HEK293 (cell line): Measurements from ENCODE around the gene CSPG4.

Experiments
- ZNF530 ChIP-seq: fragments of 450-650 bp; formaldehyde crosslinking; IDR thresholded peaks from 2 replicates; pipeline ENCODE4 v1.5.1; 2016; ENCODE audit warnings: low read depth, missing biosample characterization, missing genetic modification characterization
- TF ChIP-seq, protein P1 (sequence below): fragments of 450-650 bp; formaldehyde crosslinking; IDR thresholded peaks from 2 replicates; pipeline ENCODE4 v1.5.1; 2016; ENCODE audit warnings: missing biosample characterization, missing genetic modification characterization
- TF ChIP-seq, protein P2 (sequence below): fragments of 450-650 bp; formaldehyde crosslinking; IDR thresholded peaks from 2 replicates; pipeline ENCODE4 v1.5.1; 2016; ENCODE audit warnings: missing biosample characterization, missing genetic modification characterization

DNA sequence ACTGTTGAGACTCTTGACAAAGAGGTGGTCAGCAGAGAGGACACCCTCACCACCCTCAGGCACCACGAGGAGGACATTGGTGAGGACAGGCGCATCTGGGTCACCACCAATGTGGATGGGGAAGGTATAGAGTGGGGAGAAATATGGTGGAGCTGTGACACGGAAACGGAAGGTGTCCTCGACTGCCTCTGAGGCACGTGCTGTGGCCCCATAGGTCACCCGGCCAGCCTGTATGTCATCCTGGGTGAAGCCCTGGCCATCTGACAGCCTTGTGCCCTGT lies 24.4 kb downstream of the CSPG4 start:
- TF ChIP-seq, protein P1, sequence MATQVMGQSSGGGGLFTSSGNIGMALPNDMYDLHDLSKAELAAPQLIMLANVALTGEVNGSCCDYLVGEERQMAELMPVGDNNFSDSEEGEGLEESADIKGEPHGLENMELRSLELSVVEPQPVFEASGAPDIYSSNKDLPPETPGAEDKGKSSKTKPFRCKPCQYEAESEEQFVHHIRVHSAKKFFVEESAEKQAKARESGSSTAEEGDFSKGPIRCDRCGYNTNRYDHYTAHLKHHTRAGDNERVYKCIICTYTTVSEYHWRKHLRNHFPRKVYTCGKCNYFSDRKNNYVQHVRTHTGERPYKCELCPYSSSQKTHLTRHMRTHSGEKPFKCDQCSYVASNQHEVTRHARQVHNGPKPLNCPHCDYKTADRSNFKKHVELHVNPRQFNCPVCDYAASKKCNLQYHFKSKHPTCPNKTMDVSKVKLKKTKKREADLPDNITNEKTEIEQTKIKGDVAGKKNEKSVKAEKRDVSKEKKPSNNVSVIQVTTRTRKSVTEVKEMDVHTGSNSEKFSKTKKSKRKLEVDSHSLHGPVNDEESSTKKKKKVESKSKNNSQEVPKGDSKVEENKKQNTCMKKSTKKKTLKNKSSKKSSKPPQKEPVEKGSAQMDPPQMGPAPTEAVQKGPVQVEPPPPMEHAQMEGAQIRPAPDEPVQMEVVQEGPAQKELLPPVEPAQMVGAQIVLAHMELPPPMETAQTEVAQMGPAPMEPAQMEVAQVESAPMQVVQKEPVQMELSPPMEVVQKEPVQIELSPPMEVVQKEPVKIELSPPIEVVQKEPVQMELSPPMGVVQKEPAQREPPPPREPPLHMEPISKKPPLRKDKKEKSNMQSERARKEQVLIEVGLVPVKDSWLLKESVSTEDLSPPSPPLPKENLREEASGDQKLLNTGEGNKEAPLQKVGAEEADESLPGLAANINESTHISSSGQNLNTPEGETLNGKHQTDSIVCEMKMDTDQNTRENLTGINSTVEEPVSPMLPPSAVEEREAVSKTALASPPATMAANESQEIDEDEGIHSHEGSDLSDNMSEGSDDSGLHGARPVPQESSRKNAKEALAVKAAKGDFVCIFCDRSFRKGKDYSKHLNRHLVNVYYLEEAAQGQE (tag by site-specific recombination) = no peak
- TF ChIP-seq, protein P2, sequence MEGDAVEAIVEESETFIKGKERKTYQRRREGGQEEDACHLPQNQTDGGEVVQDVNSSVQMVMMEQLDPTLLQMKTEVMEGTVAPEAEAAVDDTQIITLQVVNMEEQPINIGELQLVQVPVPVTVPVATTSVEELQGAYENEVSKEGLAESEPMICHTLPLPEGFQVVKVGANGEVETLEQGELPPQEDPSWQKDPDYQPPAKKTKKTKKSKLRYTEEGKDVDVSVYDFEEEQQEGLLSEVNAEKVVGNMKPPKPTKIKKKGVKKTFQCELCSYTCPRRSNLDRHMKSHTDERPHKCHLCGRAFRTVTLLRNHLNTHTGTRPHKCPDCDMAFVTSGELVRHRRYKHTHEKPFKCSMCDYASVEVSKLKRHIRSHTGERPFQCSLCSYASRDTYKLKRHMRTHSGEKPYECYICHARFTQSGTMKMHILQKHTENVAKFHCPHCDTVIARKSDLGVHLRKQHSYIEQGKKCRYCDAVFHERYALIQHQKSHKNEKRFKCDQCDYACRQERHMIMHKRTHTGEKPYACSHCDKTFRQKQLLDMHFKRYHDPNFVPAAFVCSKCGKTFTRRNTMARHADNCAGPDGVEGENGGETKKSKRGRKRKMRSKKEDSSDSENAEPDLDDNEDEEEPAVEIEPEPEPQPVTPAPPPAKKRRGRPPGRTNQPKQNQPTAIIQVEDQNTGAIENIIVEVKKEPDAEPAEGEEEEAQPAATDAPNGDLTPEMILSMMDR (tag by site-specific recombination) = no peak
- TF ChIP-seq ZNF530 (tag by site-specific recombination) = no peak
